Osteoblast (primary cell): ENCODE measurements around the gene IFNL4. TPM values are rescaled to one million over a fixed set of nuclear protein-coding genes. Genes with fewer than 3 reads are reported as not detected.
"Not testable (repeated sequence)": the region's sequence is repeated elsewhere in the genome, so short reads cannot be mapped to it uniquely, and the experiment has no call there.

Experiments used
- DNase-seq: peaks from one replicate; pipeline ENCODE4 v3.0.0; 2011; ENCODE audit warnings: low spot score, mixed read lengths; ENCODE audit not compliant: insufficient read length; ENCODE audit errors: missing footprints
- H2AFZ ChIP-seq: 2 replicates; pipeline ENCODE4 v1.6.0; 2011; ENCODE audit warnings: mild to moderate bottlenecking, low read length
- H3K27ac ChIP-seq: 2 replicates; pipeline ENCODE4 v1.5.1; 2011; ENCODE audit warnings: mild to moderate bottlenecking, low read depth, low read length, moderate library complexity
- H3K27me3 ChIP-seq: 2 replicates; pipeline ENCODE4 v1.6.0; 2012; ENCODE audit warnings: mild to moderate bottlenecking, control low read depth, inconsistent platforms, low read length, moderate library complexity; ENCODE audit not compliant: insufficient read depth
- H3K36me3 ChIP-seq: 2 replicates; pipeline ENCODE4 v1.5.1; 2011; ENCODE audit warnings: mild to moderate bottlenecking, low read length, control low read depth, moderate library complexity; ENCODE audit not compliant: insufficient read depth
- H3K4me1 ChIP-seq: 2 replicates; pipeline ENCODE4 v1.5.1; 2011; ENCODE audit warnings: mild to moderate bottlenecking, low read length, control low read depth, moderate library complexity; ENCODE audit not compliant: insufficient read depth
- H3K4me2 ChIP-seq: 2 replicates; pipeline ENCODE4 v1.6.0; 2011; ENCODE audit warnings: mild to moderate bottlenecking, low read length; ENCODE audit not compliant: insufficient read depth
- H3K4me3 ChIP-seq: fragments of 200-600 bp; sonication (generic); 3 replicates; pipeline ENCODE4 v1.5.1; 2012; ENCODE audit warnings: mild to moderate bottlenecking, low read length, inconsistent platforms; ENCODE audit not compliant: insufficient read depth
- H3K79me2 ChIP-seq: 2 replicates; pipeline ENCODE4 v1.6.0; 2012; ENCODE audit warnings: mild to moderate bottlenecking, low read length, control low read depth, inconsistent platforms; ENCODE audit not compliant: insufficient read depth
- H3K9me3 ChIP-seq: 2 replicates; pipeline ENCODE4 v1.5.1; 2011; ENCODE audit warnings: low read depth, low read length, control low read depth
- H4K20me1 ChIP-seq: 2 replicates; pipeline ENCODE4 v1.6.0; 2012; ENCODE audit warnings: mild to moderate bottlenecking, low read length, control low read depth; ENCODE audit not compliant: insufficient read depth
- total RNA-seq: library from RNA; depleted of rRNA; stranded (reverse); fragments of >200 nt; gene quantifications from 2 replicates; pipeline ENCODE4 v1.2.3, GENCODE V29; 2012
- TF ChIP-seq, protein P1 (sequence below): IDR thresholded peaks from 2 replicates; pipeline ENCODE4 v1.5.1; 2011; ENCODE audit warnings: mild to moderate bottlenecking, low read depth, low read length, moderate library complexity; ENCODE audit errors: extremely low read depth

Gene IFNL4
- total RNA-seq, 1 donor = not detected

DNA sequence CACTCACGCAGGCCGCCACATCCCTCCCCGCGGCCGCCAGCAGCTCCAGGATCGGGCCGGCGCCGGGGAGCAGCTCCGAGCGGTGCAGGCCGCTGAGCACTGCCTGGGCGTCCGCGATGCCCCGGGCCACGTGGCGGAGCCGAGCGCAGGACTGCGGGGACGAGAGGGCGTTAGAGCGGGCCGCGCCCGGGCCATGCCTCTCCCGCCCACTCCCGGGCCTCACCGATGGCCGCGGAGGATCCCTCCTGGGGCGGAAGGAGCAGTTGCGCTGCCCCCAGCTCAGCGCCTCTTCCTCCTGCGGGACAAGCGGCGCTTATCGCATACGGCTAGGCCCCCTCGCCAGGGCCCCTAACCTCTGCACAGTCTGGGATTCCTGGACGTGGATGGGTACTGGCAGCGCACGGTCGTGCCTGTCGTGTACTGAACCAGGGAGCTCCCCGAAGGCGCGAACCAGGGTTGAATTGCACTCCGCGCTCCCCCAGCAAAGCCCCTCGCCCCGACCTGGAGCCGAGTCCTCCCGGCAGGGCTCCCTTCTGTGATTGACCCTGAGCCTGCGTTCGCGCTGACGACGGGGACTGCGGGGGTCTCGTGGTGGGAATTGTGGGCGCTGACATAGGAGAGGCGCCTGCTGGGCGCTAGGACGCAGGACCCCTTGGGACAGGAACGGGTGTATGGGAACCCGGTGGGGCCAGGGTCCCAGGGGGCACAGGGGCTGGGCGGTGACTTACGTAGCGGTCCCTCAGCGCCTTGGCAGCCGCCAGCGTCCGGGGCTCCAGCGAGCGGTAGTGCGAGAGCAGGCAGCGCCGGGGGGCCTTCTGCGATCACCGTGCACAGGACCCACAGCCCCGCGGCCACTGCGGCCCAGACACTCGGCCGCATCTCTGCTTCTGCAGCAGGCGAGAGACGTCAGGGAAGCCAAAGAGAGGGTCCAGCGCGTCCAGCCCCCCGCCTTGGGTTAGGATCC lies 673 bp downstream of the IFNL4 start:
- TF ChIP-seq, protein P1, sequence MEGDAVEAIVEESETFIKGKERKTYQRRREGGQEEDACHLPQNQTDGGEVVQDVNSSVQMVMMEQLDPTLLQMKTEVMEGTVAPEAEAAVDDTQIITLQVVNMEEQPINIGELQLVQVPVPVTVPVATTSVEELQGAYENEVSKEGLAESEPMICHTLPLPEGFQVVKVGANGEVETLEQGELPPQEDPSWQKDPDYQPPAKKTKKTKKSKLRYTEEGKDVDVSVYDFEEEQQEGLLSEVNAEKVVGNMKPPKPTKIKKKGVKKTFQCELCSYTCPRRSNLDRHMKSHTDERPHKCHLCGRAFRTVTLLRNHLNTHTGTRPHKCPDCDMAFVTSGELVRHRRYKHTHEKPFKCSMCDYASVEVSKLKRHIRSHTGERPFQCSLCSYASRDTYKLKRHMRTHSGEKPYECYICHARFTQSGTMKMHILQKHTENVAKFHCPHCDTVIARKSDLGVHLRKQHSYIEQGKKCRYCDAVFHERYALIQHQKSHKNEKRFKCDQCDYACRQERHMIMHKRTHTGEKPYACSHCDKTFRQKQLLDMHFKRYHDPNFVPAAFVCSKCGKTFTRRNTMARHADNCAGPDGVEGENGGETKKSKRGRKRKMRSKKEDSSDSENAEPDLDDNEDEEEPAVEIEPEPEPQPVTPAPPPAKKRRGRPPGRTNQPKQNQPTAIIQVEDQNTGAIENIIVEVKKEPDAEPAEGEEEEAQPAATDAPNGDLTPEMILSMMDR = no peak
- Histone ChIP-seq H3K27me3 (peaks cover 36% of the 10 kb centered on the region), H4K20me1 (no peaks in the 10 kb centered on the region), H3K4me3 (no peak overlapping the region), H3K27ac (no peak overlapping the region), H3K36me3 (no peaks in the 10 kb centered on the region), H3K4me2 (no peak overlapping the region), H3K4me1 (no peaks in the 10 kb centered on the region), H3K79me2 (no peaks in the 10 kb centered on the region), H3K9me3 (no peaks in the 10 kb centered on the region), H2AFZ (no peak overlapping the region)
- DNase-seq = peak; percentile 68

GRCh38 chr19:39246951-39247669 lies 1.5 kb downstream of the IFNL4 start:
- Histone ChIP-seq H4K20me1 (no peaks in the 10 kb centered on the region), H2AFZ (no peak overlapping the region), H3K4me2 (no peak overlapping the region), H3K27me3 (peaks cover 30% of the 10 kb centered on the region), H3K4me3 (no peak overlapping the region), H3K36me3 (no peaks in the 10 kb centered on the region), H3K79me2 (no peaks in the 10 kb centered on the region), H3K9me3 (no peaks in the 10 kb centered on the region), H3K4me1 (no peaks in the 10 kb centered on the region), H3K27ac (no peak overlapping the region)
- TF ChIP-seq, protein P1 = no peak
- DNase-seq = peak; percentile 86

DNA sequence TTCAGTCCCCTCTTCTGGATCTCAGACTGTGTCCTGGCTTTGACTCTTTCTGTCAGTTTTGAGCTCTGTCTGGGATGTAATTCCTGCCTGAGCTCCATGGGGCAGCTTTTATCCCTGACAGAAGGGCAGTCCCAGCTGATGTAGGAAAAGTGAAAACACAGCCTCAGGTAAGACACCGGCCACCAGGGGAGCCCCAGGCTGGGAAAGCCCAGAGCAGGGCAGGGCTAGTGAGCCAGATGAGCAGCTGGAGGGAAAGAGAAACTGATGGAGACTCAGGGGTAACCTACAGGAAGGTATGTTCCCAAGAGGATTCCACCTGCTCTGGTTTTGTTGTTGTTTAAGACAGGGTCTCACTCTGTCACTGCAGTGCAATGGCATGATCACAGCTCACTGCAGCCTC lies 3.5 kb downstream of the IFNL4 start:
- DNase-seq, H3K4me1 ChIP-seq, H3K9me3 ChIP-seq: not testable (repeated sequence)

GRCh38 chr19:39244410-39245100 lies 4.1 kb downstream of the IFNL4 start, which contains the start of gene IFNL3:
Gene IFNL3 (minus strand): TSS chr19:39245006. CDS start chr19:39244967, 39 bp downstream.
- H3K4me3 ChIP-seq, H3K27ac ChIP-seq, H3K9me3 ChIP-seq, H3K79me2 ChIP-seq, H3K4me1 ChIP-seq, H4K20me1 ChIP-seq, H2AFZ ChIP-seq, H3K4me2 ChIP-seq, DNase-seq, H3K36me3 ChIP-seq: not testable (repeated sequence)
- peaks cover 27% of the 10 kb centered on the region for H3K27me3 ChIP-seq

More for the DNA sequence above, 3.5 kb downstream of the IFNL4 start:
- H3K4me2 ChIP-seq, H3K27ac ChIP-seq, H3K36me3 ChIP-seq, H4K20me1 ChIP-seq, H3K4me3 ChIP-seq, H2AFZ ChIP-seq, H3K79me2 ChIP-seq: not testable (repeated sequence)
- H3K27me3 ChIP-seq = peaks cover 26% of the 10 kb centered on the region

- H3K4me1 ChIP-seq, H3K4me2 ChIP-seq, H3K36me3 ChIP-seq, H2AFZ ChIP-seq, H3K9me3 ChIP-seq, DNase-seq, H3K27ac ChIP-seq, H4K20me1 ChIP-seq, H3K79me2 ChIP-seq, H3K4me3 ChIP-seq: not testable (repeated sequence)
- H3K27me3 ChIP-seq = peaks cover 20% of the 10 kb centered on the region
Measured at GRCh38 chr19:39243741-39244140, 4.9 kb downstream of the IFNL4 start.
